Esophagus squamous epithelium (tissue), 4 donors: ENCODE measurements around the gene TRPM8.

ENCODE experiments used
- CTCF ChIP-seq, 6 experiments: fragments of 450-650 bp in 4 of 6; fragments of 200-600 bp in 2 of 6; sonication (generic) in 2 of 6; IDR thresholded peaks; one replicate each; pipeline ENCODE4 v1.5.1; 2016 to 2019; ENCODE audit warnings: antibody characterized with exemption in 6 of 6, mild to moderate bottlenecking in 4 of 6, moderate library complexity in 4 of 6
- POLR2A ChIP-seq, 4 donors: fragments of 450-650 bp; IDR thresholded peaks; one replicate each; pipeline ENCODE4 v1.6.1; 2017; ENCODE audit warnings: antibody characterized with exemption in 4 of 4, mild to moderate bottlenecking in 4 of 4, moderate library complexity in 3 of 4

GRCh38 chr2:233966388-233966787 is 49.2 kb downstream of the TRPM8 start:
- TF ChIP-seq CTCF (IDR thresholded peaks at IDR 0.05) (no peak), POLR2A (IDR thresholded peaks at IDR 0.05) (no peak)
